ENCODE results near the gene PPP3R1. TPM values are rescaled to one million over a fixed set of nuclear protein-coding genes. Genes with fewer than 3 reads are reported as not detected.

Gene PPP3R1
- total RNA-seq, 1 donor from 2014 or later, result 54.5 TPM

DNA sequence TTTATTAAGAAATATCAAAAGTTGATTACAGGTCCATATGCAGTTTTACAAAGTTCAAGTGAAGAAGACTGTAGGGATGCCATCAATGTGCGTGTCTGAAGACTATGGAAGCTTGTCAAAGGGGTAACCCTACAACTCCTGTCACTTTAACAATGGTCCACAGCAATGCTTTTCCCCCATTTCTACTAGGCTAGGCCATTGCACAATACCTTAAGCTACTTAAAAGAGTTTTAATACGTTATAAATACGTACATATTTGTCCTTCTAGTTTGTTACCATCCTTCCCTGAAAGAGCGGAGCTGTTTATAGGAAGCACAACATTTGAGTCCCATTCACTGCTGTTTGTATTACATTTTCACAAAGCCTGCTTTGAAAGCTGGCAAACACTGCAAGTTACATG lies 40.7 kb upstream of the PPP3R1 start:
- intact Hi-C loops (cut with DNase I), result no loop called here
- peaks cover 14% of the 10 kb centered on the region for H3K4me1 ChIP-seq
- ATAC-seq (no peak), DNase-seq (no peak)
- no peaks in the 10 kb centered on the region for H3K36me3 ChIP-seq
- H3K9me3 ChIP-seq, result no peaks in the 10 kb centered on the region
- H3K27ac ChIP-seq, result no peak overlapping the region
- TF ChIP-seq, protein P1, sequence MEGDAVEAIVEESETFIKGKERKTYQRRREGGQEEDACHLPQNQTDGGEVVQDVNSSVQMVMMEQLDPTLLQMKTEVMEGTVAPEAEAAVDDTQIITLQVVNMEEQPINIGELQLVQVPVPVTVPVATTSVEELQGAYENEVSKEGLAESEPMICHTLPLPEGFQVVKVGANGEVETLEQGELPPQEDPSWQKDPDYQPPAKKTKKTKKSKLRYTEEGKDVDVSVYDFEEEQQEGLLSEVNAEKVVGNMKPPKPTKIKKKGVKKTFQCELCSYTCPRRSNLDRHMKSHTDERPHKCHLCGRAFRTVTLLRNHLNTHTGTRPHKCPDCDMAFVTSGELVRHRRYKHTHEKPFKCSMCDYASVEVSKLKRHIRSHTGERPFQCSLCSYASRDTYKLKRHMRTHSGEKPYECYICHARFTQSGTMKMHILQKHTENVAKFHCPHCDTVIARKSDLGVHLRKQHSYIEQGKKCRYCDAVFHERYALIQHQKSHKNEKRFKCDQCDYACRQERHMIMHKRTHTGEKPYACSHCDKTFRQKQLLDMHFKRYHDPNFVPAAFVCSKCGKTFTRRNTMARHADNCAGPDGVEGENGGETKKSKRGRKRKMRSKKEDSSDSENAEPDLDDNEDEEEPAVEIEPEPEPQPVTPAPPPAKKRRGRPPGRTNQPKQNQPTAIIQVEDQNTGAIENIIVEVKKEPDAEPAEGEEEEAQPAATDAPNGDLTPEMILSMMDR (IDR thresholded peaks at IDR 0.05), result no peak
- no peak overlapping the region for H3K4me3 ChIP-seq
- no peaks in the 10 kb centered on the region for H3K27me3 ChIP-seq (ENCODE audit: low read depth)

DNA sequence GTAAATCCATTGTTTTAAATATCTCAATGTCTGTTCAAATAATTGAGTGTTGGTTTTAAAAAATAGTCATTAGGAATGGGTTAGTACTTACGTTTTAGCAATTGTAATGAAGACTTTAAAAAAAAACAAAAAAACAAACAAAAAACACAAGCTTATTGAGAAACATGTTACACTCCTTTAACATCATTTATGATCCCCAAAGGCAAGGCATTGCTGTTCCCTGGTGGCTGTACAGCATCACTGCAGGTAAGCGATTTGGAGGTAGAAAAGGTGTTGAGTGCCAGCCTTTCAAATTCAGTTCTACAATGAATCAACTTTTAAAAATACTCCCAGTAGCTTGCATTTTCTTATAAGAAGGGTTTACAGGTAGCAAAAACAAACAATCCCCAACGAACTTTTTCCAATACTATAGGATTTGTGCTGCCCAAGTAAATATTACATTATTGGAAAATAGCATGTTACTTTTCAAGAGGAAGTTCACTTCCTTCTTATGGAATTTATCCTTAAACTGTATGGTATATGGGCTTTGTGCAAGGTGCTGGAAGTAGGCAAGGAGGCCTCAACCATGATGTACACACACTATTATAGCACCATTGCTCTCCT lies 39.9 kb upstream of the PPP3R1 start:
- Histone ChIP-seq H3K27ac (no peak overlapping the region), H3K27me3 (ENCODE audit: low read depth) (no peaks in the 10 kb centered on the region), H3K4me1 (peaks cover 21% of the 10 kb centered on the region), H3K36me3 (no peaks in the 10 kb centered on the region), H3K4me3 (no peak overlapping the region), H3K9me3 (no peaks in the 10 kb centered on the region)
- DNase-seq, result no peak
- TF ChIP-seq, protein P1 (IDR thresholded peaks at IDR 0.05), result peak; percentile 66
- intact Hi-C loops (cut with DNase I), result no loop called here
- ATAC-seq, result peak; percentile 55 to 75

DNA sequence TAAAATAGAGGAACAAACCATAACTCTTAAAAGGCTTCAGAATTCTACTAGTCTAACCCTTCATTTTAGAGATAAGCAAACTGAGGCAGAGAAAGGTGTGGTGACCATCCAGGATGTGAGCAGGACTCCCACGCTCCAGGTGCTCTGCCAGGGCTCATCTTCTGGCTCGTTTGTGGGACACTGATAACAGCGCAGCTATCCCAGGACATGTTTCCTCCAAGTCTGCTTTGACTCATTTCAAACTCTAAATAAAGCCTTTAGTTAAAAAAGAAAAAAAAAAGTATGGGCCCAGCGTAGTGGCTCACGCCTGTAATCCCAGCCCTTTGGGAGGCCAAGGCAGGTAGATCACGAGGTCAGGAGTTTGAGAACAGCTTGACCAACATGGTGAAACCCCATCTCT lies 39.0 kb upstream of the PPP3R1 start:
- Histone ChIP-seq H3K9me3 (no peaks in the 10 kb centered on the region), H3K4me1 (peaks cover 22% of the 10 kb centered on the region), H3K4me3 (no peak overlapping the region), H3K27ac (no peak overlapping the region), H3K27me3 (ENCODE audit: low read depth) (no peaks in the 10 kb centered on the region), H3K36me3 (no peaks in the 10 kb centered on the region)
- no peak for ATAC-seq
- no peak for DNase-seq
- TF ChIP-seq, protein P1 (IDR thresholded peaks at IDR 0.05), result no peak
- intact Hi-C loops (cut with DNase I), result no loop called here

DNA sequence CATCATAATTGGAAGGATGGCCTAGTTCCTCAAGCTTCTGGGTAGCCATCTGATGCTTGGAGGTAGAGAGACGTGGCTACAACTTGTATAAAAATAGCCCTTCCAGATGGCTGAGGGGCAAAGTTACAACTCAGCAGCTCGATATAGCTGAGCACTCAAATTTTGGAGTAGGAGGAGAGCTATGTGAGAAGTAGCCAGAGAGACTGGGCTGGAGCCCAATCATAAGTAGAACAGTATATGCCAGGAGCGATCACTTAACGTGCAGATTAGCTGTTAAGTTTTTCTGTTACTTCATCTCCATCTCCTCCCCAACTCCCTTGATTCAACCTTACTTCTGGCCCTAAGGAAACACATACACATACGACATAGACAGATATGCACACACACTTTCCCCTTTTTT lies 38.6 kb upstream of the PPP3R1 start:
- intact Hi-C loops (cut with DNase I), result no loop called here
- Histone ChIP-seq H3K27ac (no peak overlapping the region), H3K27me3 (ENCODE audit: low read depth) (no peaks in the 10 kb centered on the region), H3K9me3 (no peaks in the 10 kb centered on the region), H3K4me3 (no peak overlapping the region), H3K36me3 (no peaks in the 10 kb centered on the region), H3K4me1 (peaks cover 22% of the 10 kb centered on the region)
- TF ChIP-seq, protein P1 (IDR thresholded peaks at IDR 0.05), result no peak
- DNase-seq (no peak), ATAC-seq (no peak)

DNA sequence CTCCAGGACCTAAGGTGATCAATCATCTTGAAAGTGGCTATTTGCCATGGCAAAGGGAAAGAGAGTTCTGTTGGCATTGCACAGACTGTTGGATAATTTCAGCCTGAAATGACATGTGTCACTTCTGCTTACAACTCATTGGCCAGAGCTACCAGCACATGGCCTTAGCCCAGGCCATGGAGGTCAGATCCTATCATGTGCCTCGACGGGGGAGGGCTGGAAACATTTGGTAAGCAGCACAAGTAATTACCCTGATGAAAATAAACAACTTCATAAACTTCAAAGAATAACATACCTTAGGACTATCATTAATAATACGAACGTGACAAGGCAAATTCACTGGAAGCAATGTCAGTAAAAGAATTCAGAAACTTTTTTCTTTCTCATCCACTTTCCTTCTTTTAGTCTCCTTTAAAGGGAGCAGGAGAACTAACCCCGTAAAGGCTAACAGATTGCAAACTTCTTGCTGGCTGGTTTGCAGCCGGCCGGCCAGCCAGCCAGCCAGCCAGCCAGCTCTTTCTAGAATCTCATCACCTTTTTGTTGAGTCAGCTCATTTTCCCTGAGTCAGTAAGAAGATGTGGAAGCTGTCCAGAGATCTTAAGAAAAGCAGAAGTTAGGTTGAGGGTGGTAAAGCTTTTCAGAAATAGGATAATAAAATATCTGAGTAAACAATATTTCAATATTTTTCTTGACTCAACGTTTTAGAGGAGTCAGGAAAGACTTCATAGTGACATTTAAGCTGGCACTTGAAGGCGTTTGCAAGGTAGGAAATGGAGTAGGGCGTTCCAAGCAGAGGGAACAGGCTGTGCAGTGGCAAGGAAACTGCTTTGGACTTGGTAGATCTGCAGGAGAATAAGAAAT lies 35.5 kb upstream of the PPP3R1 start:
- peak; percentile 60 to 70 for ATAC-seq
- Histone ChIP-seq H3K4me3 (no peak overlapping the region), H3K4me1 (peaks cover 31% of the 10 kb centered on the region), H3K27me3 (ENCODE audit: low read depth) (no peaks in the 10 kb centered on the region), H3K9me3 (no peaks in the 10 kb centered on the region), H3K27ac (peak overlapping the region; percentile 12), H3K36me3 (no peaks in the 10 kb centered on the region)
- intact Hi-C loops (cut with DNase I), result no loop called here
- DNase-seq, result no peak
- TF ChIP-seq, protein P1 (IDR thresholded peaks at IDR 0.05), result no peak

Measured in lower lobe of right lung (tissue), 2 donors.